Spleen (tissue), 7 donors: ENCODE results near the gene ACER3.

Experiments
- POLR2A ChIP-seq, 3 donors: fragments of 450-650 bp; IDR thresholded peaks; one replicate each; pipeline ENCODE4 v1.5.1; 2017; ENCODE audit warnings: antibody characterized with exemption in 3 of 3, mild to moderate bottlenecking in 1 of 3
- POLR2AphosphoS5 ChIP-seq, 3 donors: sonication (generic); formaldehyde crosslinking; IDR thresholded peaks; one replicate each; pipeline ENCODE4 v1.5.1; 2017; ENCODE audit warnings: antibody characterized with exemption in 3 of 3
- TF ChIP-seq, protein P1 (sequence below), 11 experiments: fragments of 200-600 bp in 7 of 11; fragments of 450-650 bp in 4 of 11; sonication (generic) in 4 of 11; IDR thresholded peaks in 8 of 11; conservative IDR thresholded peaks in 3 of 11; 1 replicate in 7 of 11; 2 replicates in 4 of 11; pipeline versions ENCODE4 v1.4.0 to v1.8.0; 2016 to 2021; ENCODE audit warnings: antibody characterized with exemption in 11 of 11, inconsistent platforms in 4 of 11, mild to moderate bottlenecking in 1 of 11
- donor health status: DM: no; HTN: no; CAD: no; lungs with moderate emphysema.
- donor health status: DM: no; HTN: no; CAD: no.
- donor health status: DM: no; HTN: no; CAD: no.

GRCh38 chr11:76947800-76948199 lies 87.1 kb downstream of the ACER3 start:
- TF ChIP-seq, protein P1, sequence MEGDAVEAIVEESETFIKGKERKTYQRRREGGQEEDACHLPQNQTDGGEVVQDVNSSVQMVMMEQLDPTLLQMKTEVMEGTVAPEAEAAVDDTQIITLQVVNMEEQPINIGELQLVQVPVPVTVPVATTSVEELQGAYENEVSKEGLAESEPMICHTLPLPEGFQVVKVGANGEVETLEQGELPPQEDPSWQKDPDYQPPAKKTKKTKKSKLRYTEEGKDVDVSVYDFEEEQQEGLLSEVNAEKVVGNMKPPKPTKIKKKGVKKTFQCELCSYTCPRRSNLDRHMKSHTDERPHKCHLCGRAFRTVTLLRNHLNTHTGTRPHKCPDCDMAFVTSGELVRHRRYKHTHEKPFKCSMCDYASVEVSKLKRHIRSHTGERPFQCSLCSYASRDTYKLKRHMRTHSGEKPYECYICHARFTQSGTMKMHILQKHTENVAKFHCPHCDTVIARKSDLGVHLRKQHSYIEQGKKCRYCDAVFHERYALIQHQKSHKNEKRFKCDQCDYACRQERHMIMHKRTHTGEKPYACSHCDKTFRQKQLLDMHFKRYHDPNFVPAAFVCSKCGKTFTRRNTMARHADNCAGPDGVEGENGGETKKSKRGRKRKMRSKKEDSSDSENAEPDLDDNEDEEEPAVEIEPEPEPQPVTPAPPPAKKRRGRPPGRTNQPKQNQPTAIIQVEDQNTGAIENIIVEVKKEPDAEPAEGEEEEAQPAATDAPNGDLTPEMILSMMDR (IDR thresholded peaks at IDR 0.05 in 8 of 11, conservative IDR thresholded peaks at IDR 0.05 in 3 of 11): no peak
- TF ChIP-seq POLR2A (IDR thresholded peaks at IDR 0.05) (no peak), POLR2AphosphoS5 (IDR thresholded peaks at IDR 0.05) (no peak)
